ENCODE data around the gene PPP1R37.
A peak's percentile ranks its signal among the peaks of the same experiment; 100 is the strongest.
"Not testable (repeated sequence)": the region's sequence is repeated elsewhere in the genome, so short reads cannot be mapped to it uniquely, and the experiment has no call there.

PPP1R37 gene

DNA sequence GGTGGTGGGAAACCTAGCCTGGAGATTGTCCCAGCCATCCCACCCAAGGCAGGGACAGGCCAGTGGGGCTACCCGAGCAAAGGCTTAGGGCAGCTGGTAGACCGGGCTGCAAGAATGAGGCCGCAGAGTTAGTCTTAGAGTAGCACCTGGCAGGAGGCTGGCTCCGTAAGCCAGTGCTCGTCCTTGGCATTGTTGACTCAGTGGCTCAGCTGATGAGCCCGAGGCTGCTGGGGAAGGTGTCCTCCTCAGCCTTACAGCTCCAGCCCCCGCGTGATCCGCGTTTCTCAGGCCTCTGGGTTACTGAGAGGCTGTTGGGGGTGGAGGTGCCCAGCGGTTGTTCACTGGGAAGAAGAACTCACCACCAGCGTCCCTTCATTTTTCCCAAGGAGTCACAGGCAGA is 24.7 kb downstream of the PPP1R37 start:
- no peak for DNase-seq

DNA sequence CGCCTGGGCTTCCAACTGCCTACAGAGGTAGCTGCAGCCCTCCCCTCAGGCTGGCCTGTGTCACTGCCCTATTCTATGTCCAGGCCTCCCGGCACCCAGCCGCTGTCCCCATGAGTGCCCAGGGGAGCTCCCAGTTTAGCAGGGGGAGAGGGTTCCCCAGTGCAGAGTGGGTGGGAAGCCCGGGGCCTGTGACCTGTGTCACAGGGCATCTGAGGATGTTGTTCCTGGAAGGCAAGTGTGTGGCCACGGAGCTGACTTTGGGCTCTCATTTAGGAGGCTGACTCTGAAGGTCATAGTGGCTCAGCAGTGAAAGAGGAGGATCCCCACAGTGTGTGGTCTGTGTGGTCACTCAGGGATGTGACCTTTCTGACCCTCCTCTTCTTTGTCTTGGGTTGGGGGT is 25.1 kb downstream of the PPP1R37 start:
- DNase-seq: no peak

DNA sequence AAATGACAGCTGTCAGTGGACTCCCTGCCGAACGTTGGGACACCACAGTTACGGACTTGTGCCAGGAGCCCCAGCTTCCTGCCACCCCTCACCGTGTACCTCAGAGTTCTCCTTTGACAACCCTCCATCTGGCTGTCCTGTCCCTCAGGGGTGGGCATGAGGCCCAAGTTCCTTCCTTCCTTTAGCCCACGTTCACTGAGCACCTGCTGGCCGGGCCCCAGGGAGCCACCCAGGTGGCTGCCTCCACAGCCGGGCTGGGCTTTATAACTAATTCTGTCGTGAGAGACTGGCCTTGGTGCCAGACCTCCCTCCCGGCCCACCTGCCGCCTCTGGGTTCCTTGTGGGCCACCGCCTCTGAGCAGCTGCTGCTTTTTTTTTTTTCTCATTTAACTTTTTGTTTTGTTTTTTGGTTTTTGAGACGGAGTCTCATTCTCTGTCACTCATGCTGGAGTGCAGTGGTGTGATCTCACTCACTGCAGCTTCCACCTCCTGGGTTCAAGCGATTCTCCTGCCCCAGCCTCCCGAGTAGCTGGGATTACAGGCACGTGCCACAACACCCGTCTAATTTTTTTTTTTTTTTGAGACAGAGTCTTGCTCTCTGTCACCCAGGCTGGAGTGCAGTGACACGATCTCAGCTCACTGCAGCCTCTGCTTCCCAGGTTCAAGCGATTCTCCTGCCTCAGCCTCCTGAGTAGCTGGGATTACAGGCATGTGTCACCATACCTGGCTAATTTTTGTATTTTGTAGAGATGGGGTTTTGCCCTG is 25.8 kb downstream of the PPP1R37 start:
- DNase-seq: not testable (repeated sequence)

DNA sequence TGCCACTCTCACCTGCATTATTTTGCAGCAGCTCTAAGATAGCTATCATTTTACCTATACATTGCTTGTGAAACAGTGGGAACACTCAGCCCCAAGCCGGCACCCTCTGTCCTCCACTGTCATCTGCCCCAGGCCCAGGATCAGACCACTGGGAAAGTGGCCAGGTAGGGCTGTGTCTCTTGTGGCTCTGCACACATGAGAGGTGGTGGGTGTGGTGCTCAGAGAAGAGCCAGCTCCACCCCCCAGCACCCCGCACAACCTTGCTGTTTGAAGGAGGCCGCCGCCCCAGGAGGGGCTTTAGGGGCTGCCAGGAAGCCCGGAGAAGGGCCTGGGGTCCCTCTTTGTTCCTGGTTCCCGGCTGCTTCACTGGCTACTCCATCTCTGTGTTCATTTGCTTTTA is 26.6 kb downstream of the PPP1R37 start:
- DNase-seq: no peak

- DNase-seq: no peak
These were observed 28.9 kb downstream of the PPP1R37 start for GRCh38 chr19:45121827-45122345.

GRCh38 chr19:45122832-45123231 is 29.9 kb downstream of the PPP1R37 start:
- DNase-seq: no peak

DNA sequence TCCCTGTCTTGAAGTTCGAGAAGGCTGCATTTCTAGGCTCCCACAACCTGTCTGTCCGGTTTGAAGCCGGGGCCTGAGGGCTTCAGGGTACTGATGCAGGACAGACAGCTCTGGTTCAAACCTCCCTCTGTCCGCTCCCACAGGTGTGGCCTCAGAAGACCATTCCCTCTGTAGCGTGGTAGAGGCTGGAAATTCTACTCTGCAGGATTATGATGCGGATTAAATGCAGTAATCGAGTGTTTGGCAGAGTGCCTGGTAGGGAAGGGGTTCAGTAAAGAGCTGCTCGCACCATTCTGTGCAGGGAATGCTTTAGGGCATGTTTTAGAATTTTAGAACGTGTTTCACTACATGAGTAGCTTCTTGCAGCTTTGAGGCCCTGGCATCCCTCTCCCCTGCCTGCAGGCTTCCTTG is 30.5 kb downstream of the PPP1R37 start:
- no peak for DNase-seq

DNA sequence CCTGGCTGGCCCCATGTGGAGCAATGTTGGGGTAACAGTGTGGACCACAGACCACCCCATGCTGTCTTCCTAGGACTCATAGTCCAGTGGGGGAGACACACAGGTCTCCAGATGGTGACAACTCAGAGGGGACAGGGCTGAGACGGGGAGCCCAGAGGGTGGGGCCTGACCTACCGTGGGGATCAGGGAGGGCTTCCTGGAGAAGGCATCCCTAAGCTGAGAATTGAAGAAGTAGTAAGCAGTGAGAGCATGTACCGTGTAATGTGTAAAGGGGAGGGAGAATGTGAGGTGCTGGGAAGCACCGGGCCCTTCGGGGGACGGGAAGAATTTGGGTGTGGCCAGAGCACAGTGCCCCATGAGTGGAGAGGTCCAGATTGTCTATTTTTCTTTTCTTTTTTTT is 31.0 kb downstream of the PPP1R37 start:
- DNase-seq: no peak

DNA sequence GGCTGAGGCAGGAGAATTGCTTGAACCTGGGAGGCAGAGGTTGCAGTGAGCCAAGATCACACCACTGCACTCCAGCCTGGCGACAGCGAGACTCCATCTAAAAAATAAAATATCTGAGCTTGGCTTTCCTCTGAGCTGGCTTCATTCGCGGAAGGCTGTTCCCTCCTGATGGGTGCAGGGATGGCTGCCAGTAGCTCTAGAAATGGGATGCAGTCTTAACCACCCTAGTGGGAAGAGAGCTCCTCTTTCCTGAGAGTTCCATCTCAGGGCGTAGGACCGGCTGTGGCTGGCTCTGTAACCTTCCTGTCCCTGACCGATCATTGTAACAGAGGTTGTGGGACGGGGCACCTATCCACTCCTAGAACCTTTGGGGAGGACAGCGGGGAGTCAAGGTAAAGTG is 32.4 kb downstream of the PPP1R37 start:
- DNase-seq: no peak

DNA sequence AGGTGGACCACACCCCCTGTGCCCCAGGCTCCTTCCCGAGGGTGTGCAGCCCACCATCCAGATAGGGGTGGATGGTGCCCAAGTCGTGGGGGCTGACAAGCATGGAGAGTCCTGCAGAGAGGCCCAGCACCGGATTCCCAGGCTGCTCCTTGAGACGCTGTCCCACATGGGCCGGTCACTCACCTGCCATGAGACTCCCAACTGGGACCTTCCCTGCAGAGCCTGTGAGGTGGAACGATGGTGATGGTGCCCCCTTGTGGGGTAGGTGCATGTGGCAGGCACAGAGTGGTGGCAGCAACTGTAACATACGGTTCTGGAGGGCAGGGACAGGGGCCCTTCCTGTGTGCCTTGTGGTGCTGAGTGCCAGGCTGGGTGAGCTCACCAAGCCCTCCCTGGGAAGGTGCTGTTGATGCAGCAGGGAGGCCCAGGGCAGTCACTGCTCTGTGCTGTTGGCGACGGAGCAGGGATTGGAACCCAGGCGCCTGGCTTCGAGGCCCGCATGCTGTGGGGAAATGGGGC is 33.1 kb downstream of the PPP1R37 start:
- peak; percentile 43 for DNase-seq

DNA sequence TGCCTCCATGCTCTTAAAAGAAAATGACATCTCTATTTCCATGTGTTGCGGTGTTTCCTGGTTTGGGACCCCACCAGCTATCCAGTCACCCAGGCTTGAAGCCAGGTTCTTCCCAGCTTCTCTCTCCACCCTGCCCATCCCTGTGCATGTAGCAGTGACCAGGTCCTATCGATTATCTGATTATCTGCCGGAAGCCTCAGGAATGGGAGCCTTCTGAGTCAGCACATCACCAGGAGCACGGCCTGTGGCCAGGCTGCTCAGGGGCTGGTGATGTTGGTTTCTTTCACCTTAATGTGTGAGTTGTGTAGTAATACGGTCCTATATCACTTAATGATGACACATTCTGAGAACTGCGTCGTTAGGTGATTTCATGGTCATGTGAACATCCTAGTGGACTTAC is 33.7 kb downstream of the PPP1R37 start:
- no peak for DNase-seq

DNA sequence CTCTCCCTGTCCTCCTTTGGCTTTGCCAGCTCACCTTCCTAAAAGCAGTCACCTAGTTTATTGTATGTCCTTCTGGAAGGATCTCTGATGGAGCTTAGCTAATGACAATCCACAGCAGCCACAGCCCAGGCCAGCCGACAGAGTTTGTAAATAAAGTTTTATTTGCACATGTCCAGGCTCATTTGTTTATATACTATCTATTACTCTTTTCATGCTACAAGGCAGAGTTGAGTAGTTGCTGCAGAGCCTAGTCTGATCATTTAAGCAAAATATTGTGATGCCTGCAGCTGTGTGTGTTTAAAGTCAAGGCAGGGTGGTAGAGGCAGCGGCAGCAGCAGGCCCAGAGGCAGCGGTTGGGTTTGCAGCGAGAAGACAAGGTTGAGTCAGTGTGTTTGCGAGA is 35.2 kb downstream of the PPP1R37 start:
- no peak for DNase-seq

DNA sequence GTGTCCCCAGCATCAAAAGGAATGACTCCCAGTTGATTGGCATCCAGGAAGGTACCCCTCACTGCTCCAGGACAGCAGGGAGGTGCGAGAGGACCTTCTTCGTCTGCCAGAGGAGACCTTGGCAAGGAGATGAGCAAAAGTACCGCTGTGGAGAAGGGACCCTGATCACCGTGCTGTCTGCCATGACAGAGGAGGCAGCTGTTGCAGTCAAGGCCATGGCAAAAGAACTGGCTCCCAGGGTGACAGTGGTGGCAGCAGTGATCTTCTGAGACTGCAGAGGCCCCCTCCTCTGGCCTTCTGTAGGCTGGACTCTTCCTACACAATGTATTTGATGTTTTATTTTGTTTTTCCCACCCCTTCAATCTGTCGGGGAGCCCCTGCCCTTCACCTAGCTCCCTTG is 35.8 kb downstream of the PPP1R37 start:
- no peak for DNase-seq

- no peak for DNase-seq
These were observed 37.3 kb downstream of the PPP1R37 start for GRCh38 chr19:45130236-45130635.

DNA sequence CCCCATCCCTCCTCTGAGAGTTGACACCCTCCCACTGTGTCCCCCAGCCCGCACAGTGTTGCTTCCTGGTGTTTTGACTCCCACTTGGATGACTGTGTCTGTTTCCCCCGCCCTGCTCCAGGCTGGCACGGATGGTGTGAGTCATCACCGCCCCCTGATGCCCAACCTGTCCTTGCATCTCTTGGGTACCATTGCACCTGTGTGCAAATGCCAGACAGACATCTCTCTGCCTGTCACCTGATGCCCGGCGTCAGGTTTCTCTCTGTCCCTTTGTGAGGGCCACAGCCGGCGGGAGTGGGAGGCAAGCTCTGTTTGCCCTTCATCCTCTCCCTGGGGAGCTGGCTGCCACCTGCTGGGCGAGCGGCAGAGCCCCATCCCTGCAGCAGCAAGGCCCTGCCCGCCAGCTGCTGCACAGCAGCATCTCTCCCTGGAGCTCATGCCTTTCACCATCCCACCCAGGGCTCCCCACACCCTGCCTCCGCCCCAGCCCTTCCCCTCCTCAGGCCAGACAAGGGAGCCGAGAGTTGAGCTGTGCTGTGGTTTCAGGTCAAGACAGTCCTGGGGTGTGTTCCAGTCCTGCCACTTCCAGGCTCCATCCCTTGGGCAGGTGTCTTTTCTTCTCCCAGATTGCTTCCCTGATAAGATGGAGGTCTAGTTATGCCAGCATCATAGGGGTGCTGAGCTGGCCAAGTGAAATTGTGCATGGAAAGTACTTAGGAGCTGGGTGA is 38.1 kb downstream of the PPP1R37 start:
- DNase-seq: peak; percentile 98

GRCh38 chr19:45133661-45134060 is 40.7 kb downstream of the PPP1R37 start:
- no peak for DNase-seq

GRCh38 chr19:45135176-45135885 is 42.4 kb downstream of the PPP1R37 start:
- DNase-seq: no peak

- no peak for DNase-seq
These were observed 43.7 kb downstream of the PPP1R37 start for GRCh38 chr19:45136507-45137178.

GRCh38 chr19:45137179-45137761 is 44.3 kb downstream of the PPP1R37 start:
- no peak for DNase-seq

GRCh38 chr19:45138303-45138751 is 45.3 kb downstream of the PPP1R37 start:
- no peak for DNase-seq

DNA sequence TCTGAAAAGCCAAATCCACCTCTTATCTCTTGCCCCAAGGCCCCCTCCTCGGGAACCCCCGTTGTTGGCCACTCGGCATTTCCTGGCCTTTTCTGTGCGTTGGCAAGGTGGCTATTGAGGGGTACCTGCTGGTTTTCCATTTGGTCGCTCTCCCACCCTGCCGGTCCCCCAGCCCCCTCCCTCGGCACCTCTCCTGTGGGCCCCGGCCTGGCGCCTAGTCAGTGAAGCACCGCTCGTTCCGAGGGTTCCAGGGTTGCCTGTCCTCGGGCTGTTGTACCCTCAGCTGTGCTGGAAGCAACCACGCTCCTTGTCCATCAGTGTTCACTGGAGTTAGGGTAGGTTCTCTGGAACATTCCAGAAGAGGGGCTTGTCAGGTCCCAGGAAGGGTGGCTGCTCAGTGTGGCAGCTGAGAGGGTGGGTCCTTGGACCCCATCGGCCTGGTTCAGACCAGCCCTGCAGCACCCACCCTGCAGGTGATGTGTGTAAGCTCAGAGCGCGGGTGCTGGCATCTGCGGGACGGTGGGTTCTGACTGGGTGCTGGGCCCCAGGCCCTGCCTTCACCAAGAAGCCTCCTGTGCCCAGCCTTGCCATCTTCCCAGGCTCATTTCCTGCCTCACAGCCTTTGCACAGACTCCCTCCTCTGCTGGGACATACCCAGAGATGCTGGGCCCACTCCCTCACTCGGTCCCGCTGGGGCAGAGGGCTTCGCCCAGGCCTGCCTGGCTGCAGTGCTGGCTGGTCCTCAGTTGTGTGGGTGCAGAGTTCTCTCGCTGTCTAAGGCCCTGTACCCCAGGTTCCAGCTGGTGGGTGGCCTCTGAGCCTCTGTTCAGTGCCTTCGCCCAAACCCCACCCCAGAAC is 46.5 kb downstream of the PPP1R37 start:
- DNase-seq: no peak

Measured in NCI-H510A (cell line).